IMR-90 (cell line): ENCODE data around the gene CRAMP1.

Experiments
- BHLHE40 ChIP-seq: fragments of 150-350 bp; IDR thresholded peaks from 2 replicates; pipeline ENCODE4 v1.6.1; 2016; ENCODE audit warnings: mild to moderate bottlenecking, low read depth, low read length
- CEBPB ChIP-seq: IDR thresholded peaks from 2 replicates; pipeline ENCODE4 v1.6.1; 2012; ENCODE audit warnings: low read depth, low read length, improper control_type of control experiment
- CHD1 ChIP-seq: IDR thresholded peaks from 2 replicates; pipeline ENCODE4 v1.6.1; 2012; ENCODE audit warnings: low read depth, low read length, improper control_type of control experiment
- CTCF ChIP-seq: conservative IDR thresholded peaks from 2 replicates; pipeline ENCODE4 v1.5.1; 2012; ENCODE audit warnings: mild to moderate bottlenecking, low read depth, low read length, improper control_type of control experiment
- ELK1 ChIP-seq: fragments of 150-350 bp; IDR thresholded peaks from 2 replicates; pipeline ENCODE4 v1.6.1; 2016; ENCODE audit warnings: low read depth, mild to moderate bottlenecking, low read length, moderate library complexity, borderline replicate concordance
- FOS ChIP-seq: fragments of 150-350 bp; IDR thresholded peaks from 2 replicates; pipeline ENCODE4 v1.6.1; 2016; ENCODE audit warnings: low read depth, low read length
- MAZ ChIP-seq: IDR thresholded peaks from 2 replicates; pipeline ENCODE4 v1.6.1; 2012; ENCODE audit warnings: low read depth, mild to moderate bottlenecking, low read length, improper control_type of control experiment, moderate library complexity, borderline replicate concordance
- MXI1 ChIP-seq: IDR thresholded peaks from 2 replicates; pipeline ENCODE4 v1.6.1; 2012; ENCODE audit warnings: low read depth, mild to moderate bottlenecking, low read length, moderate library complexity, borderline replicate concordance
- NFE2L2 ChIP-seq: fragments of 150-350 bp; IDR thresholded peaks from 2 replicates; pipeline ENCODE4 v1.6.1; 2016; ENCODE audit warnings: low read depth, mild to moderate bottlenecking, low read length
- POLR2A ChIP-seq: IDR thresholded peaks from 2 replicates; pipeline ENCODE4 v1.6.1; 2012; ENCODE audit warnings: mild to moderate bottlenecking, low read depth, low read length
- RAD21 ChIP-seq: IDR thresholded peaks from 2 replicates; pipeline ENCODE4 v1.6.1; 2012; ENCODE audit warnings: low read length, improper control_type of control experiment
- RCOR1 ChIP-seq: IDR thresholded peaks from 2 replicates; pipeline ENCODE4 v1.6.1; 2012; ENCODE audit warnings: mild to moderate bottlenecking, low read length, improper control_type of control experiment; ENCODE audit not compliant: insufficient replicate concordance
- RFX5 ChIP-seq: IDR thresholded peaks from 2 replicates; pipeline ENCODE4 v1.8.0; 2012; ENCODE audit warnings: low read depth, mild to moderate bottlenecking, low read length, moderate library complexity
- SMC3 ChIP-seq: fragments of 150-350 bp; IDR thresholded peaks from 2 replicates; pipeline ENCODE4 v1.6.1; 2016; ENCODE audit warnings: low read depth, mild to moderate bottlenecking, antibody characterized with exemption, low read length, moderate library complexity

- TF ChIP-seq CTCF (no peak), RAD21 (no peak), CEBPB (no peak), MXI1 (no peak), POLR2A (no peak), SMC3 (no peak), BHLHE40 (no peak), FOS (no peak), CHD1 (no peak), RFX5 (no peak), RCOR1 (no peak), ELK1 (no peak), MAZ (no peak), NFE2L2 (no peak)
Observed at GRCh38 chr16:1673424-1674151, 61.4 kb downstream of the CRAMP1 start.
